Stimulated activated CD4-positive, alpha-beta T cell treated with anti-CD3 and anti-CD28 coated beads, Interleukin-15, amount 100 ng/mL, for 48 hours (primary cell): ENCODE results near the gene RTP4.

Experiments used
- DNase-seq, 2 donors: peaks; one replicate each; pipeline ENCODE4 v3.0.0-alpha.2; 2020; ENCODE audit warnings: low read depth in 2 of 2

The RTP4 gene

GRCh38 chr3:187368251-187369088 lies at the start of gene RTP4:
Gene RTP4, plus strand, starts transcription at chr3:187368385. Its CDS starts 57 bp downstream, at chr3:187368442.
- peak in 1 of 2 donors; percentile 28 for DNase-seq

GRCh38 chr3:187318819-187319616 lies 49.2 kb upstream of the RTP4 start:
- DNase-seq: peak in 1 of 2 donors; percentile 10

GRCh38 chr3:187319699-187320302 lies 48.4 kb upstream of the RTP4 start:
- DNase-seq: peak; percentile 9 to 57

- no peak for DNase-seq
Observed at GRCh38 chr3:187321766-187322165, 46.4 kb upstream of the RTP4 start.

GRCh38 chr3:187322291-187322690 lies 45.9 kb upstream of the RTP4 start:
- no peak for DNase-seq

GRCh38 chr3:187323091-187323490 lies 45.1 kb upstream of the RTP4 start:
- no peak for DNase-seq

GRCh38 chr3:187325632-187326031 lies 42.6 kb upstream of the RTP4 start:
- DNase-seq: no peak

- DNase-seq: no peak
Observed at GRCh38 chr3:187327845-187328244, 40.3 kb upstream of the RTP4 start.

- no peak for DNase-seq
Observed at GRCh38 chr3:187328691-187329090, 39.5 kb upstream of the RTP4 start.

- no peak for DNase-seq
Observed at GRCh38 chr3:187334904-187335303, 33.3 kb upstream of the RTP4 start.

GRCh38 chr3:187336322-187336721 lies 31.9 kb upstream of the RTP4 start:
- DNase-seq: no peak

GRCh38 chr3:187340578-187340977 lies 27.6 kb upstream of the RTP4 start:
- no peak for DNase-seq

- no peak for DNase-seq
Observed at GRCh38 chr3:187342255-187342654, 25.9 kb upstream of the RTP4 start.

GRCh38 chr3:187343670-187344069 lies 24.5 kb upstream of the RTP4 start:
- DNase-seq: no peak

- DNase-seq: no peak
Observed at GRCh38 chr3:187352581-187353575, 15.3 kb upstream of the RTP4 start.

- DNase-seq: no peak
Observed at GRCh38 chr3:187358068-187358467, 10.1 kb upstream of the RTP4 start.

GRCh38 chr3:187359798-187360486 lies 8.2 kb upstream of the RTP4 start:
- no peak for DNase-seq

GRCh38 chr3:187360596-187360995 lies 7.6 kb upstream of the RTP4 start:
- no peak for DNase-seq

GRCh38 chr3:187361835-187362234 lies 6.3 kb upstream of the RTP4 start:
- no peak for DNase-seq

GRCh38 chr3:187367561-187368103 lies 553 bp upstream of the RTP4 start:
- no peak for DNase-seq
